ENCODE results near the gene CMBL. TPM values are rescaled to one million over a fixed set of nuclear protein-coding genes. Genes with fewer than 3 reads are reported as not detected.

Gene CMBL
- total and polyA plus RNA-seq, 2 of the 13 experiments (the other 11 are each of a cell fraction or from before 2014, with no cell fraction given), result 11.5 to 17.0 TPM

DNA sequence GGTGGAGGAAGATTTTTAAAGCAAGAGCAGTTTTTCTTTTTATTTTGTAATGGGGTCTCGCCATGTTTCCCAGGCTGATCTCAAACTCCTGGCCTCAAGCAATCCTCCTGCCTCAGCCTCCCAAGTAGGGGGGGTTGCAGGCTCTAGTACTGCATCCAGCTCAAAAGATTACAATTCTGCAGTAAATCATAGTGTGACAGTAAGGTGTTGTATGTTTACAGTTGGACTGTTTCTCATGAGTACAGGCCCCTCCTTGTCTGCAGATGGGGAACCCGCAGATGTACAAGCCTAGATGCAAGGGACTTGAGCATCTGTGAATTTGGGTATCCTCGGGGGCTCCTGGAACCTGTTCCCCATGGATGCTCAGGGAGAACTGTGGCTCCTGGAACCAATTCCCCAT, 54.3 kb downstream of the CMBL start:
- BruUV-seq (replicated peaks), result no TSS peak
- no peak for TF ChIP-seq FIP1L1 (IDR thresholded peaks at IDR 0.05; ENCODE audit: borderline replicate concordance, insufficient read depth, low read depth, low read length)
- TF ChIP-seq, protein P1, sequence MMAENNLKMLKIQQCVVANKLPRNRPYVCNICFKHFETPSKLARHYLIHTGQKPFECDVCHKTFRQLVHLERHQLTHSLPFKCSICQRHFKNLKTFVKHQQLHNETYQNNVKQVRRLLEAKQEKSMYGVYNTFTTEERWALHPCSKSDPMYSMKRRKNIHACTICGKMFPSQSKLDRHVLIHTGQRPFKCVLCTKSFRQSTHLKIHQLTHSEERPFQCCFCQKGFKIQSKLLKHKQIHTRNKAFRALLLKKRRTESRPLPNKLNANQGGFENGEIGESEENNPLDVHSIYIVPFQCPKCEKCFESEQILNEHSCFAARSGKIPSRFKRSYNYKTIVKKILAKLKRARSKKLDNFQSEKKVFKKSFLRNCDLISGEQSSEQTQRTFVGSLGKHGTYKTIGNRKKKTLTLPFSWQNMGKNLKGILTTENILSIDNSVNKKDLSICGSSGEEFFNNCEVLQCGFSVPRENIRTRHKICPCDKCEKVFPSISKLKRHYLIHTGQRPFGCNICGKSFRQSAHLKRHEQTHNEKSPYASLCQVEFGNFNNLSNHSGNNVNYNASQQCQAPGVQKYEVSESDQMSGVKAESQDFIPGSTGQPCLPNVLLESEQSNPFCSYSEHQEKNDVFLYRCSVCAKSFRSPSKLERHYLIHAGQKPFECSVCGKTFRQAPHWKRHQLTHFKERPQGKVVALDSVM (CRISPR knock-in tag; IDR thresholded peaks at IDR 0.05), result peak; percentile 49; the same call in 1 of the 2 replicates
- Histone ChIP-seq H3K27ac (ENCODE audit: extremely low read length, insufficient read depth, low read length) (no peak overlapping the region), H3K27me3 (ENCODE audit: control insufficient read depth in 1 of 2, insufficient read depth in 2 of 2, low read length in 2 of 2) (peaks cover 0 to 3% of the 10 kb centered on the region in 2 experiments; a peak in 1 of 5 replicates), H2AFZ (ENCODE audit: low read length) (no peak overlapping the region), H4K20me1 (ENCODE audit: insufficient read depth, low read length) (peaks cover 33% of the 10 kb centered on the region), H3K9me3 (ENCODE audit: low read length) (no peaks in the 10 kb centered on the region), H3K4me2 (ENCODE audit: low read depth, low read length) (peak overlapping the region; percentile 34; the same call in 1 of the 2 replicates), H3K4me3 (replicated peaks in 1 of 3; ENCODE audit: insufficient read depth in 1 of 3, low read depth in 2 of 3, low read length in 3 of 3) (no peak overlapping the region), H3K4me1 (ENCODE audit: insufficient read depth, low read length) (peaks cover 72% of the 10 kb centered on the region), H3K9ac (ENCODE audit: insufficient read depth, low read depth, low read length) (no peak overlapping the region), H3K36me3 (replicated peaks in 1 of 2; ENCODE audit: control insufficient read depth in 1 of 2, insufficient read depth in 2 of 2, low read length in 2 of 2) (peaks cover 17 to 50% of the 10 kb centered on the region in 2 experiments), H3K79me2 (ENCODE audit: insufficient read depth, low read length) (peaks cover 74% of the 10 kb centered on the region)
- in situ Hi-C loops (cut with HindIII; ENCODE audit: extremely low pct_ligation_motif_present, low pct_unique_long_range_greater_than_20kb) (no loop called here), intact Hi-C loops (cut with micrococcal nuclease; ENCODE audit: unreplicated experiment) (no loop called here)
- ChIA-PET CTCF (ENCODE audit: low intra/inter-chr PET ratio, low total read pairs) (no interaction called here), POLR2A (no interaction called here)
- WGBS (ENCODE audit: low lambda C conversion rate), result 97% methylated on average over 2 of the region's 3 CpGs
- ATAC-seq (no peak), FAIRE-seq (no peak), DNase-seq (ENCODE audit: low spot score) (no peak)

DNA sequence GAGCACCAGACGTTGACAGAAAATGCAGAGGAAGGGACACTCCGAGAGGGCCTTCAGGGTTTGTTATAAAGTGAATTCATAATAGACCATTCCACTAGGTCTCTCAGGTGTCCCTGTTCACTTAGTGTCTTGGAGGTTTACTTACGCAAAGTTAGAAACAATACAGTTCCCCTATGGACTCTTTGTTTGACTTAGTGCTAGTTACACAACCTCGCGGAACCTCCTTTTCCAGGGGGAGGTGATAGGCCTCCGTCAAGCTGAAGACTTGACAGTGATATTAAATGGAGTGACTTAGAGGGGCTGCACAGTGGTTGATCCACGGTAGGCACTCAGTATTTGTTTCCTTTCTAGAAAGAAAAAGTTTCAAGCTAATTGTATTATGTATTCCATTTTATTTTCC, 56.3 kb downstream of the CMBL start:
- BruUV-seq (replicated peaks), result no TSS peak
- peaks cover 72% of the 10 kb centered on the region for H3K79me2 ChIP-seq (ENCODE audit: insufficient read depth, low read length)
- 0% methylated on average over 6 of the region's 7 CpGs for WGBS (ENCODE audit: low lambda C conversion rate)
- POLR2A ChIA-PET, result no interaction called here
- in situ Hi-C loops (cut with HindIII; ENCODE audit: extremely low pct_ligation_motif_present, low pct_unique_long_range_greater_than_20kb), result no loop called here
- peaks cover 33% of the 10 kb centered on the region for H4K20me1 ChIP-seq (ENCODE audit: insufficient read depth, low read length)
- ATAC-seq, result peak; percentile 9; the same call in 2 of the 3 replicates
- H3K36me3 ChIP-seq (replicated peaks in 1 of 2; ENCODE audit: control insufficient read depth in 1 of 2, insufficient read depth in 2 of 2, low read length in 2 of 2), result peaks cover 4 to 30% of the 10 kb centered on the region in 2 experiments
- peak; percentile 66 for DNase-seq (ENCODE audit: low spot score)
- peaks cover 0 to 3% of the 10 kb centered on the region in 2 experiments; a peak in 1 of 5 replicates for H3K27me3 ChIP-seq (ENCODE audit: control insufficient read depth in 1 of 2, insufficient read depth in 2 of 2, low read length in 2 of 2)
- H3K9ac ChIP-seq (ENCODE audit: insufficient read depth, low read depth, low read length), result peak overlapping the region; percentile 98
- CTCF ChIA-PET (ENCODE audit: low intra/inter-chr PET ratio, low total read pairs), result no interaction called here
- H2AFZ ChIP-seq (ENCODE audit: low read length), result no peak overlapping the region
- FAIRE-seq, result peak; percentile 72
- H3K4me3 ChIP-seq (replicated peaks in 1 of 3; ENCODE audit: insufficient read depth in 1 of 3, low read depth in 2 of 3, low read length in 3 of 3), result peak overlapping the region; percentile 80 to 90 (median 85)
- peak overlapping the region; percentile 89 for H3K4me2 ChIP-seq (ENCODE audit: low read depth, low read length)
- H3K9me3 ChIP-seq (ENCODE audit: low read length), result no peaks in the 10 kb centered on the region
- intact Hi-C loops (cut with micrococcal nuclease; ENCODE audit: unreplicated experiment), result no loop called here
- peak overlapping the region; percentile 98 for H3K27ac ChIP-seq (ENCODE audit: extremely low read length, insufficient read depth, low read length)
- peaks cover 74% of the 10 kb centered on the region for H3K4me1 ChIP-seq (ENCODE audit: insufficient read depth, low read length)
- peak; percentile 79; the same call in 1 of the 2 replicates for TF ChIP-seq SOX5 (CRISPR knock-in tag; IDR thresholded peaks at IDR 0.05; ENCODE audit: borderline replicate concordance)
- TF ChIP-seq FOXJ3 (CRISPR knock-in tag; IDR thresholded peaks at IDR 0.05; ENCODE audit: borderline replicate concordance), result 0 out of 2 replicates have a peak, but pooled peaks have one; percentile 28
- TF ChIP-seq SOX6 (IDR thresholded peaks at IDR 0.05), result no peak
- peak; percentile 69; the same call in 1 of the 2 replicates for TF ChIP-seq SOX6 (CRISPR knock-in tag; IDR thresholded peaks at IDR 0.05)
- no peak for TF ChIP-seq HDAC2 (CRISPR knock-in tag; IDR thresholded peaks at IDR 0.05)
- TF ChIP-seq, protein P2, sequence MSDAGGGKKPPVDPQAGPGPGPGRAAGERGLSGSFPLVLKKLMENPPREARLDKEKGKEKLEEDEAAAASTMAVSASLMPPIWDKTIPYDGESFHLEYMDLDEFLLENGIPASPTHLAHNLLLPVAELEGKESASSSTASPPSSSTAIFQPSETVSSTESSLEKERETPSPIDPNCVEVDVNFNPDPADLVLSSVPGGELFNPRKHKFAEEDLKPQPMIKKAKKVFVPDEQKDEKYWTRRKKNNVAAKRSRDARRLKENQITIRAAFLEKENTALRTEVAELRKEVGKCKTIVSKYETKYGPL (CRISPR knock-in tag; IDR thresholded peaks at IDR 0.05), result peak; percentile 82; the same call in 1 of the 2 replicates
- TF ChIP-seq SOX13 (IDR thresholded peaks at IDR 0.05), result 0 out of 2 replicates have a peak, but pooled peaks have one; percentile 45
- TF ChIP-seq SOX13 (CRISPR knock-in tag; conservative IDR thresholded peaks at IDR 0.05 in 1 of 2, IDR thresholded peaks at IDR 0.05 in 1 of 2), result peak in 1 of 2 experiments; percentile 86; a peak in 2 of 4 replicates
- TF ChIP-seq CERS6 (CRISPR knock-in tag; IDR thresholded peaks at IDR 0.05), result no peak
- TF ChIP-seq HNF4A (CRISPR knock-in tag; IDR thresholded peaks at IDR 0.05), result 0 out of 2 replicates have a peak, but pooled peaks have one; percentile 28
- TF ChIP-seq ERF (CRISPR knock-in tag; IDR thresholded peaks at IDR 0.05), result 0 out of 2 replicates have a peak, but pooled peaks have one; percentile 24
- TF ChIP-seq TGIF2 (CRISPR knock-in tag; IDR thresholded peaks at IDR 0.05), result 0 out of 2 replicates have a peak, but pooled peaks have one; percentile 34
- TF ChIP-seq GATAD2A (CRISPR knock-in tag; IDR thresholded peaks at IDR 0.05), result 0 out of 2 replicates have a peak, but pooled peaks have one; percentile 20
- peak; percentile 68; the same call in 1 of the 2 replicates for TF ChIP-seq CEBPB (IDR thresholded peaks at IDR 0.05; ENCODE audit: borderline replicate concordance, low read depth, low read length)

Measured in HepG2 (cell line).